Measurements from ENCODE around the gene BRIX1. TPM values are rescaled to one million over a fixed set of nuclear protein-coding genes. Genes with fewer than 3 reads are reported as not detected.
"Not testable (repeated sequence)": the region's sequence is repeated elsewhere in the genome, so short reads cannot be mapped to it uniquely, and the experiment has no call there.

The BRIX1 gene
- total RNA-seq, 1 experiment from 2014 or later = 76.4 TPM

DNA sequence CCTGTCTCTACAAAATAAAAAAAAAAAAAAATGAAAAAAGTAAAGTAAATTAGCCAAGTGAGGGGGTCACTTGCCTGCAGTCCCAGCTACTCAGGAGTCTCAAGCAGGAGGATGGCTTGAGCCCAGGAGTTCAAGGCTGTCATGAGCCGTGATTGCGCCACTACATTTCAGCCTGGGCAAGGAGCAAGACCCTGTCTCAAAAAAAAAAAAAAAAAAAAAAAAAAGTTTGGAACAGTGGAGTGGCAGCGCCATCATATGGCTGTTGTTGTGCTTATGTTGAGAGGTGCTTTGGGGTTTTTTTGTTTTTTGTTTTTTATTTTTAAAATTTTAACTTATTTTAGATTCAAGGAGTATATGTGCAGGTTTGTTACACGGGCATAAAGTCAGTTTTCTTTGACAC lies 3.6 kb downstream of the BRIX1 start:
- Histone ChIP-seq H2AFZ (ENCODE audit: low read depth, low read length, poor library complexity, severe bottlenecking) (no peak overlapping the region), H3K27me3 (ENCODE audit: insufficient read depth, low read length) (no peaks in the 10 kb centered on the region), H3K36me3 (ENCODE audit: control insufficient read depth in 1 of 2, insufficient read depth in 2 of 2, low read length in 2 of 2) (peaks cover 33 to 40% of the 10 kb centered on the region in 2 experiments), H3K27ac (ENCODE audit: low read depth, low read length) (no peak overlapping the region), H3K4me1 (ENCODE audit: control insufficient read depth in 1 of 2, insufficient read depth in 2 of 2, low read length in 2 of 2) (peaks cover 26 to 51% of the 10 kb centered on the region in 2 experiments), H3K9me3 (ENCODE audit: control insufficient read depth in 1 of 2, insufficient read depth in 1 of 2, low read depth in 1 of 2, low read length in 2 of 2) (no peaks in the 10 kb centered on the region), H3K9me2 (ENCODE audit: insufficient read depth) (no peaks in the 10 kb centered on the region), H3K4me2 (ENCODE audit: low read length) (no peak overlapping the region), H4K20me1 (ENCODE audit: insufficient read depth) (peaks cover 23% of the 10 kb centered on the region; the same call in 1 of the 2 replicates), H3K9ac (ENCODE audit: low read length) (no peak overlapping the region), H3K4me3 (replicated peaks in 1 of 2; ENCODE audit: low read depth in 1 of 2, low read length in 2 of 2) (no peak overlapping the region), H3K79me2 (ENCODE audit: insufficient read depth, low read length) (peaks cover 89% of the 10 kb centered on the region)
- no TSS peak for BruUV-seq (replicated peaks)
- ChIA-PET CTCF (no interaction called here), POLR2A (no interaction called here), RAD21 (ENCODE audit: low non-redundant PET in 1 of 2, low total read pairs in 2 of 2, uncharacterized antibody in 2 of 2, unreplicated experiment in 2 of 2) (no interaction called here)
- no peak for DNase-seq (ENCODE audit: low read depth, low spot score)
- intact Hi-C loops (cut with micrococcal nuclease) = no loop called here
- TF ChIP-seq, protein P1, sequence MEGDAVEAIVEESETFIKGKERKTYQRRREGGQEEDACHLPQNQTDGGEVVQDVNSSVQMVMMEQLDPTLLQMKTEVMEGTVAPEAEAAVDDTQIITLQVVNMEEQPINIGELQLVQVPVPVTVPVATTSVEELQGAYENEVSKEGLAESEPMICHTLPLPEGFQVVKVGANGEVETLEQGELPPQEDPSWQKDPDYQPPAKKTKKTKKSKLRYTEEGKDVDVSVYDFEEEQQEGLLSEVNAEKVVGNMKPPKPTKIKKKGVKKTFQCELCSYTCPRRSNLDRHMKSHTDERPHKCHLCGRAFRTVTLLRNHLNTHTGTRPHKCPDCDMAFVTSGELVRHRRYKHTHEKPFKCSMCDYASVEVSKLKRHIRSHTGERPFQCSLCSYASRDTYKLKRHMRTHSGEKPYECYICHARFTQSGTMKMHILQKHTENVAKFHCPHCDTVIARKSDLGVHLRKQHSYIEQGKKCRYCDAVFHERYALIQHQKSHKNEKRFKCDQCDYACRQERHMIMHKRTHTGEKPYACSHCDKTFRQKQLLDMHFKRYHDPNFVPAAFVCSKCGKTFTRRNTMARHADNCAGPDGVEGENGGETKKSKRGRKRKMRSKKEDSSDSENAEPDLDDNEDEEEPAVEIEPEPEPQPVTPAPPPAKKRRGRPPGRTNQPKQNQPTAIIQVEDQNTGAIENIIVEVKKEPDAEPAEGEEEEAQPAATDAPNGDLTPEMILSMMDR (IDR thresholded peaks at IDR 0.05 in 2 of 3, conservative IDR thresholded peaks at IDR 0.05 in 1 of 3; ENCODE audit: borderline replicate concordance in 1 of 3, insufficient read depth in 1 of 3, low read depth in 2 of 3, low read length in 2 of 3) = peak in 2 of 3 experiments; percentile 22 to 42; a peak in 2 of 6 replicates
- peak; percentile 25; the same call in 1 of the 2 replicates for TF ChIP-seq RAD21 (IDR thresholded peaks at IDR 0.05; ENCODE audit: low read depth)
- no peak for TF ChIP-seq YY1 (IDR thresholded peaks at IDR 0.05; ENCODE audit: extremely low read depth, insufficient replicate concordance, low read depth, low read length)
- no peak for ATAC-seq

DNA sequence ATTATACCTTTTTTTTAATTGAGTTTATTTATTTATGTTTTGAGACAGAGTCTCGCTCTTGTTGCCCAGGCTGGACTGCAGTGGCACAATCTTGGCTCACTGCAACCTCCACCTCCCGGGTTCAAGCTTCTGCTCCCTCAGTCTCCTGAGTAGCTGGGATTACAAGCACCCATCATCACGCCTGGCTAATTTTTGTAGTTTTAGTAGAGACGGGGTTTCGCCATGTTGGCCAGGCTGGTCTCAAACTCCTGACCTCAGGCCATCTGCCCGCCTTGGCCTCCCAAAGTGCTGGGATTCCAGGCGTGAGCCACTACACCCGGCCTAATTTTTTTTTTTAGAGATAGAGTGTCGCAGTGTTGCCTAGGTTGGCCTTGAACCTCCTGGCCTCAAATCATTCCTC lies 7.7 kb downstream of the BRIX1 start:
- Histone ChIP-seq H3K36me3 (ENCODE audit: control insufficient read depth in 1 of 2, insufficient read depth in 2 of 2, low read length in 2 of 2) (peaks cover 50 to 61% of the 10 kb centered on the region in 2 experiments), H3K4me1 (ENCODE audit: control insufficient read depth in 1 of 2, insufficient read depth in 2 of 2, low read length in 2 of 2) (peaks cover 29 to 43% of the 10 kb centered on the region in 2 experiments), H4K20me1 (ENCODE audit: insufficient read depth) (peaks cover 30% of the 10 kb centered on the region; the same call in 1 of the 2 replicates), H3K9ac (ENCODE audit: low read length) (peak overlapping the region; percentile 2; the same call in 1 of the 2 replicates), H3K4me2 (ENCODE audit: low read length) (peak overlapping the region; percentile 64), H3K79me2 (ENCODE audit: insufficient read depth, low read length) (peaks cover 84% of the 10 kb centered on the region), H3K27ac (ENCODE audit: low read depth, low read length) (peak overlapping the region; percentile 81)
- BruUV-seq (replicated peaks); H3K4me3 ChIP-seq (replicated peaks in 1 of 2; ENCODE audit: low read depth in 1 of 2, low read length in 2 of 2); DNase-seq (ENCODE audit: low read depth, low spot score); H3K9me2 ChIP-seq (ENCODE audit: insufficient read depth); H3K9me3 ChIP-seq (ENCODE audit: control insufficient read depth in 1 of 2, insufficient read depth in 1 of 2, low read depth in 1 of 2, low read length in 2 of 2); RAD21 ChIA-PET (ENCODE audit: low non-redundant PET in 1 of 2, low total read pairs in 2 of 2, uncharacterized antibody in 2 of 2, unreplicated experiment in 2 of 2); H3K27me3 ChIP-seq (ENCODE audit: insufficient read depth, low read length); CTCF ChIA-PET; H2AFZ ChIP-seq (ENCODE audit: low read depth, low read length, poor library complexity, severe bottlenecking): not testable (repeated sequence)
- POLR2A ChIA-PET = interaction anchor here (1.2 to 1.5 kb wide), 2 partner anchors 8 to 9 kb away, joined by 5 to 6 read pairs; partner anchors contain the start of genes BRIX1 and RAD1
- intact Hi-C loops (cut with micrococcal nuclease) = loop anchor here (10.0 kb wide), 1 partner anchor 1478 kb away; the partner anchor contains the start of gene TARS1
- peak; percentile 51 for ATAC-seq

All from HCT116 (cell line).